Tibial nerve (tissue), 4 donors: ENCODE measurements around the gene LSP1. TPM values are rescaled to one million over a fixed set of nuclear protein-coding genes. Genes with fewer than 3 reads are reported as not detected.
A peak's percentile ranks its signal among the peaks of the same experiment; 100 is the strongest.

Source experiments
- DNase-seq, 2 donors: peaks; one replicate each; pipeline ENCODE4 v3.0.0-alpha.2; 2019; ENCODE audit warnings: low spot score in 2 of 2
- H3K27ac ChIP-seq, 4 donors: fragments of 200-600 bp; sonication (generic) in 3 of 4; one replicate each; pipeline ENCODE4 v1.5.1; 2017 to 2019; ENCODE audit warnings: mild to moderate bottlenecking in 1 of 4
- H3K27me3 ChIP-seq, 2 donors: fragments of 200-600 bp; sonication (generic) in 1 of 2; one replicate each; pipeline versions ENCODE4 v1.5.1 to v1.6.0; 2017 to 2019
- H3K36me3 ChIP-seq, 3 donors: fragments of 200-600 bp; sonication (generic); one replicate each; pipeline ENCODE4 v1.5.1; 2018 to 2019
- H3K4me1 ChIP-seq, 4 donors: fragments of 200-600 bp; sonication (generic) in 3 of 4; one replicate each; pipeline ENCODE4 v1.5.1; 2017 to 2019
- H3K4me3 ChIP-seq, 4 donors: fragments of 200-600 bp; sonication (generic) in 3 of 4; one replicate each; pipeline ENCODE4 v1.5.1; 2017 to 2019; ENCODE audit warnings: mild to moderate bottlenecking in 1 of 4, moderate library complexity in 1 of 4
- H3K9me3 ChIP-seq, 4 donors: fragments of 200-600 bp; sonication (generic) in 3 of 4; one replicate each; pipeline ENCODE4 v1.5.1; 2017 to 2019
- CTCF ChIP-seq, 5 experiments: fragments of 200-600 bp in 3 of 5; fragments of 450-650 bp in 2 of 5; sonication (generic) in 3 of 5; IDR thresholded peaks; one replicate each; pipeline ENCODE4 v1.5.1; 2016 to 2019; ENCODE audit warnings: antibody characterized with exemption in 5 of 5, mild to moderate bottlenecking in 3 of 5, moderate library complexity in 2 of 5
- EP300 ChIP-seq, 2 donors: sonication (generic); formaldehyde crosslinking; IDR thresholded peaks; one replicate each; pipeline ENCODE4 v1.6.1; 2017; ENCODE audit warnings: antibody characterized with exemption in 2 of 2, mild to moderate bottlenecking in 1 of 2
- POLR2A ChIP-seq, 2 donors: fragments of 450-650 bp; IDR thresholded peaks; one replicate each; pipeline ENCODE4 v1.6.1; 2017; ENCODE audit warnings: antibody characterized with exemption in 2 of 2, mild to moderate bottlenecking in 2 of 2, moderate library complexity in 2 of 2
- WGBS, 2 donors: methylation state at CpG; one replicate each; pipeline ENCODE4 v1.1.5; 2018; 5-methylcytosine and 5-hydroxymethylcytosine counted together
- total RNA-seq, 4 donors: library from RNA; depleted of rRNA; stranded (reverse); fragments of >200 nt; gene quantifications; one replicate each; pipeline ENCODE4 v1.1.0, GENCODE V29; 2016

Gene LSP1
- total RNA-seq, 4 donors from 2014 or later: 36.9 to 69.0 (median 50.2) TPM

- Histone ChIP-seq H3K27ac (peak overlapping the region in 2 of 4 donors; percentile 43 to 75), H3K4me3 (no peak overlapping the region)
Measured at GRCh38 chr11:1852271-1852876, 510 bp upstream of the LSP1 start.

GRCh38 chr11:1853376-1854131, 670 bp downstream of the LSP1 start:
- WGBS, 2 donors: 81 to 88% methylated on average over 14 to 17 of the region's 19 CpGs
- no peak for DNase-seq
- peak overlapping the region in 3 of 4 donors; percentile 36 to 75 (median 44) for H3K27ac ChIP-seq
- H3K36me3 ChIP-seq: no peaks in the 10 kb centered on the region
- peak overlapping the region in 2 of 4 donors; percentile 30 to 47 for H3K4me3 ChIP-seq
- H3K4me1 ChIP-seq: peaks cover 0 to 22% (median 4%) of the 10 kb centered on the region in 4 donors
- no peaks in the 10 kb centered on the region for H3K9me3 ChIP-seq
- no peaks in the 10 kb centered on the region for H3K27me3 ChIP-seq
- TF ChIP-seq POLR2A (IDR thresholded peaks at IDR 0.05) (no peak), EP300 (IDR thresholded peaks at IDR 0.05) (no peak), CTCF (IDR thresholded peaks at IDR 0.05) (no peak)

More at GRCh38 chr11:1852271-1852876, 510 bp upstream of the LSP1 start:
- Histone ChIP-seq H3K36me3 (no peaks in the 10 kb centered on the region), H3K9me3 (no peaks in the 10 kb centered on the region), H3K27me3 (no peaks in the 10 kb centered on the region), H3K4me1 (peaks cover 0 to 22% (median 7%) of the 10 kb centered on the region in 4 donors)
- TF ChIP-seq CTCF (IDR thresholded peaks at IDR 0.05) (no peak), EP300 (IDR thresholded peaks at IDR 0.05) (no peak), POLR2A (IDR thresholded peaks at IDR 0.05) (no peak)
- DNase-seq: no peak
- 79 to 86% methylated on average over 24 to 25 of the region's 25 CpGs for WGBS, 2 donors

GRCh38 chr11:1854132-1854948, 1.5 kb downstream of the LSP1 start:
- Histone ChIP-seq H3K4me3 (peak overlapping the region in 2 of 4 donors; percentile 30 to 47), H3K36me3 (no peaks in the 10 kb centered on the region), H3K9me3 (no peaks in the 10 kb centered on the region), H3K4me1 (peaks cover 0 to 22% (median 2%) of the 10 kb centered on the region in 4 donors), H3K27me3 (no peaks in the 10 kb centered on the region), H3K27ac (peak overlapping the region in 1 of 4 donors; percentile 75)
- WGBS, 2 donors: 77 to 79% methylated on average over 18 to 24 of the region's 27 CpGs
- TF ChIP-seq CTCF (IDR thresholded peaks at IDR 0.05) (no peak), EP300 (IDR thresholded peaks at IDR 0.05) (no peak), POLR2A (IDR thresholded peaks at IDR 0.05) (no peak)
- DNase-seq: no peak

- no peaks in the 10 kb centered on the region for H3K36me3 ChIP-seq
- H3K4me3 ChIP-seq: peak overlapping the region in 2 of 4 donors; percentile 30 to 47
- H3K9me3 ChIP-seq: no peaks in the 10 kb centered on the region
- DNase-seq: no peak
- H3K27me3 ChIP-seq: no peaks in the 10 kb centered on the region
- TF ChIP-seq EP300 (IDR thresholded peaks at IDR 0.05) (no peak), POLR2A (IDR thresholded peaks at IDR 0.05) (no peak), CTCF (IDR thresholded peaks at IDR 0.05) (no peak)
- peaks cover 0 to 22% (median 2%) of the 10 kb centered on the region in 4 donors for H3K4me1 ChIP-seq
- H3K27ac ChIP-seq: no peak overlapping the region
- WGBS, 2 donors: 62 to 74% methylated on average over 20 to 23 of the region's 26 CpGs
Measured at GRCh38 chr11:1854949-1855885, 2.3 kb downstream of the LSP1 start.
